ENCODE measurements around the gene ARHGAP24. TPM values are rescaled to one million over a fixed set of nuclear protein-coding genes. Genes with fewer than 3 reads are reported as not detected.

Gene ARHGAP24
- total RNA-seq, 1 experiment from 2014 or later = 1.3 TPM

- ATAC-seq = no peak
- Histone ChIP-seq H3K9me3 (ENCODE audit: control insufficient read depth in 1 of 2, insufficient read depth in 1 of 2, low read depth in 1 of 2, low read length in 2 of 2) (no peaks in the 10 kb centered on the region), H3K27ac (ENCODE audit: low read depth, low read length) (no peak overlapping the region), H4K20me1 (ENCODE audit: insufficient read depth) (no peaks in the 10 kb centered on the region), H3K9me2 (ENCODE audit: insufficient read depth) (no peaks in the 10 kb centered on the region), H3K9ac (ENCODE audit: low read length) (no peak overlapping the region), H2AFZ (ENCODE audit: low read depth, low read length, poor library complexity, severe bottlenecking) (no peak overlapping the region), H3K4me3 (replicated peaks in 1 of 2; ENCODE audit: low read depth in 1 of 2, low read length in 2 of 2) (no peak overlapping the region), H3K4me1 (ENCODE audit: control insufficient read depth in 1 of 2, insufficient read depth in 2 of 2, low read length in 2 of 2) (no peaks in the 10 kb centered on the region), H3K27me3 (ENCODE audit: insufficient read depth, low read length) (no peaks in the 10 kb centered on the region), H3K79me2 (ENCODE audit: insufficient read depth, low read length) (no peaks in the 10 kb centered on the region), H3K36me3 (ENCODE audit: control insufficient read depth in 1 of 2, insufficient read depth in 2 of 2, low read length in 2 of 2) (no peaks in the 10 kb centered on the region), H3K4me2 (ENCODE audit: low read length) (no peak overlapping the region)
- intact Hi-C loops (cut with micrococcal nuclease) = no loop called here
- CTCF ChIA-PET = no interaction called here
- BruUV-seq (replicated peaks) = no TSS peak
- TF ChIP-seq YY1 (IDR thresholded peaks at IDR 0.05; ENCODE audit: extremely low read depth, insufficient replicate concordance, low read depth, low read length) (no peak), POLR2A (IDR thresholded peaks at IDR 0.05; ENCODE audit: borderline replicate concordance, extremely low read depth, insufficient read depth, insufficient read length) (no peak), SP1 (IDR thresholded peaks at IDR 0.05; ENCODE audit: low read depth) (no peak), SIN3A (IDR thresholded peaks at IDR 0.05; ENCODE audit: low read depth) (no peak), ZBTB33 (IDR thresholded peaks at IDR 0.05; ENCODE audit: extremely low read depth, insufficient replicate concordance, low read length) (no peak), EZH2phosphoT487 (IDR thresholded peaks at IDR 0.05; ENCODE audit: borderline replicate concordance) (no peak), EZH2 (IDR thresholded peaks at IDR 0.05) (no peak), ZFX (IDR thresholded peaks at IDR 0.05) (no peak)
- RAD21 ChIA-PET (ENCODE audit: low non-redundant PET in 1 of 2, low total read pairs in 2 of 2, uncharacterized antibody in 2 of 2, unreplicated experiment in 2 of 2) = no interaction called here
- DNase-seq (ENCODE audit: low read depth, low spot score) = no peak
- POLR2A ChIA-PET = no interaction called here
Observed at GRCh38 chr4:85606505-85606904, 131.6 kb downstream of the ARHGAP24 start.

- no peaks in the 10 kb centered on the region for H3K27me3 ChIP-seq (ENCODE audit: insufficient read depth, low read length)
- no peaks in the 10 kb centered on the region for H3K4me1 ChIP-seq (ENCODE audit: control insufficient read depth in 1 of 2, insufficient read depth in 2 of 2, low read length in 2 of 2)
- ATAC-seq (no peak), DNase-seq (ENCODE audit: low read depth, low spot score) (no peak)
- intact Hi-C loops (cut with micrococcal nuclease) = no loop called here
- H3K27ac ChIP-seq (ENCODE audit: low read depth, low read length) = no peak overlapping the region
- H3K79me2 ChIP-seq (ENCODE audit: insufficient read depth, low read length) = no peaks in the 10 kb centered on the region
- no TSS peak for BruUV-seq (replicated peaks)
- no peak overlapping the region for H3K9ac ChIP-seq (ENCODE audit: low read length)
- H3K9me2 ChIP-seq (ENCODE audit: insufficient read depth) = no peaks in the 10 kb centered on the region
- no peak overlapping the region for H3K4me3 ChIP-seq (replicated peaks in 1 of 2; ENCODE audit: low read depth in 1 of 2, low read length in 2 of 2)
- H2AFZ ChIP-seq (ENCODE audit: low read depth, low read length, poor library complexity, severe bottlenecking) = no peak overlapping the region
- ChIA-PET POLR2A (no interaction called here), RAD21 (ENCODE audit: low non-redundant PET in 1 of 2, low total read pairs in 2 of 2, uncharacterized antibody in 2 of 2, unreplicated experiment in 2 of 2) (no interaction called here), CTCF (no interaction called here)
- H3K4me2 ChIP-seq (ENCODE audit: low read length) = no peak overlapping the region
- no peaks in the 10 kb centered on the region for H3K36me3 ChIP-seq (ENCODE audit: control insufficient read depth in 1 of 2, insufficient read depth in 2 of 2, low read length in 2 of 2)
- no peaks in the 10 kb centered on the region for H3K9me3 ChIP-seq (ENCODE audit: control insufficient read depth in 1 of 2, insufficient read depth in 1 of 2, low read depth in 1 of 2, low read length in 2 of 2)
- no peaks in the 10 kb centered on the region for H4K20me1 ChIP-seq (ENCODE audit: insufficient read depth)
- TF ChIP-seq EGR1 (IDR thresholded peaks at IDR 0.05; ENCODE audit: low read depth) (no peak), CTCF (IDR thresholded peaks at IDR 0.05 in 2 of 3, conservative IDR thresholded peaks at IDR 0.05 in 1 of 3; ENCODE audit: borderline replicate concordance in 1 of 3, insufficient read depth in 1 of 3, low read depth in 2 of 3, low read length in 2 of 3) (no peak), FOSL1 (IDR thresholded peaks at IDR 0.05; ENCODE audit: low read depth) (no peak), ELF1 (IDR thresholded peaks at IDR 0.05; ENCODE audit: borderline replicate concordance, low read depth) (no peak), SRF (IDR thresholded peaks at IDR 0.05; ENCODE audit: low read depth) (no peak), ZBTB33 (IDR thresholded peaks at IDR 0.05; ENCODE audit: extremely low read depth, insufficient replicate concordance, low read length) (no peak), ZNF274 (IDR thresholded peaks at IDR 0.05; ENCODE audit: low read depth, low read length) (no peak), ZFX (IDR thresholded peaks at IDR 0.05) (no peak), CEBPB (IDR thresholded peaks at IDR 0.05; ENCODE audit: low read depth) (no peak), EZH2 (IDR thresholded peaks at IDR 0.05) (no peak), RAD21 (IDR thresholded peaks at IDR 0.05; ENCODE audit: low read depth) (no peak)
Observed at GRCh38 chr4:85607624-85608023, 132.7 kb downstream of the ARHGAP24 start.
